Mammary epithelial cell (primary cell): ENCODE measurements around the gene MLXIP.

Experiments
- CTCF ChIP-seq, 2 donors: IDR thresholded peaks in 1 of 2; conservative IDR thresholded peaks in 1 of 2; 2 replicates each; pipeline ENCODE4 v1.5.1; 2011 to 2012; ENCODE audit warnings: inconsistent platforms in 2 of 2, low read length in 2 of 2, mild to moderate bottlenecking in 2 of 2, control low read depth in 1 of 2, low read depth in 1 of 2; ENCODE audit not compliant: insufficient read depth in 1 of 2; ENCODE audit errors: extremely low read depth in 1 of 2
- EZH2 ChIP-seq: IDR thresholded peaks from 2 replicates; pipeline ENCODE4 v1.6.1; 2012; ENCODE audit warnings: low read length, inconsistent platforms, borderline replicate concordance

- TF ChIP-seq CTCF (conservative IDR thresholded peaks at IDR 0.05 in 1 of 2, IDR thresholded peaks at IDR 0.05 in 1 of 2; ENCODE audit: extremely low read depth in 1 of 2, insufficient read depth in 1 of 2, low read depth in 1 of 2, low read length in 2 of 2): no peak
- no peak for TF ChIP-seq EZH2
These were observed 19.2 kb upstream of the MLXIP start for GRCh38 chr12:122059203-122059960.
